HG03565 (cell line): ENCODE data around the gene KIAA0513.

ENCODE experiments used
- ATAC-seq: cut with Tn5 transposase; IDR thresholded peaks from one replicate; pipeline ENCODE4 v1.9.1; 2021; ENCODE audit warnings: mild to moderate bottlenecking, moderate library complexity; ENCODE audit not compliant: unreplicated experiment

Gene KIAA0513

DNA sequence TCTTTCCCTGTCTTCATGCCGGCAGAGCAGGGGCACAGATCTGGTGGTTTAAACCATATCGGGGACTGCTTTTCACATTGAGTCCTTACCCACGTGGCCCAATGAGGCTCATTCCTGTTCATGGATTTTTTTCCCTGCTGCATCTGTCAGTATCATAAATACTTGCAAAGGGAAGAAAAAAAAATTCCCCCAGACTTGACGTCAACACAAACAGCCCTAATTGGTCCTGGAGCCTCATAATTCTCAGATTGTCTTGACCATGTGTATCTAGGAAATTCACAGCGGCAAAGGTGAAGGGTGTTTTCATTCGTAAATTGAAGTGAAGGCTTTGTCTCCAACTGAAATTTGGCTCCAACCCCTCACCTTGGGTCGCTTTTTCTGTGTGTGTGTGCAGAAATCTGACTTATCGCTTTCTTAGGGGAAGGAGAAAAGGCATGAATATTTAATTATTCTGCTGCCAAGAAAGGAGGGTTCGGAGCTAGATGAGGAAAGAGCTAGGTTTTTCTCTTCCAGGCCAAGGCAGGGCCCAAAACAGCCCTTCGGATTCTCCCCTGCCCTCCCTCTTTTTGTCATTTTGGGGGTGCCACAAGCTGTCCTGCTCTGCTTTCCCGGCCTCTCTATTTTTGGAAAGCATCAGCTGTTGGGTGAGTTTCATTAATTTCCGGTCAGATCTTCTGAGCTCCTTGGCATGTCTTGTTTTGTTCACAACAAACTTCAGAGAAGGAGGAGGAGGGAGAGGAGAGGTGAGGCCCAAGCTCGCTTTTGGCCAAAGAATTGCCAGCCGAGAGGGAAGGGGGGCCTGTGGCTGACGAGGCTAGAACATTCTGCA is 102.5 kb downstream of the KIAA0513 start:
- ATAC-seq, result no peak

DNA sequence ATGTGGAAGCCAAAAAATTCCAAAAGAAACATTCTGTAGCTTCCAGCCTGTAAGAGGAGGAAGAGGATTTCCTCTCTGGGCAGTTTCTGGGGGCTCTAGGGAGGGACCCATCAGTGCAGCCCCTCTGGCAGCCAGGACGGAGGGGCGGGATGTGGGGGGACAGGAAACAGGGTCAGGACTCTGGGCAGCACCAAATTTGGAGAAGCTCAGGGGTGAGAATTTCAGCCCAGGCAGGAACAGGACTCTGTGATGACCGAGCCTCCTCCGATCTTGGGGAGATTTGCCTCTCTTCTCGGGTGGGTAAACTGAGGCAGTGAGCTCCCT is 103.1 kb downstream of the KIAA0513 start:
- no peak for ATAC-seq

DNA sequence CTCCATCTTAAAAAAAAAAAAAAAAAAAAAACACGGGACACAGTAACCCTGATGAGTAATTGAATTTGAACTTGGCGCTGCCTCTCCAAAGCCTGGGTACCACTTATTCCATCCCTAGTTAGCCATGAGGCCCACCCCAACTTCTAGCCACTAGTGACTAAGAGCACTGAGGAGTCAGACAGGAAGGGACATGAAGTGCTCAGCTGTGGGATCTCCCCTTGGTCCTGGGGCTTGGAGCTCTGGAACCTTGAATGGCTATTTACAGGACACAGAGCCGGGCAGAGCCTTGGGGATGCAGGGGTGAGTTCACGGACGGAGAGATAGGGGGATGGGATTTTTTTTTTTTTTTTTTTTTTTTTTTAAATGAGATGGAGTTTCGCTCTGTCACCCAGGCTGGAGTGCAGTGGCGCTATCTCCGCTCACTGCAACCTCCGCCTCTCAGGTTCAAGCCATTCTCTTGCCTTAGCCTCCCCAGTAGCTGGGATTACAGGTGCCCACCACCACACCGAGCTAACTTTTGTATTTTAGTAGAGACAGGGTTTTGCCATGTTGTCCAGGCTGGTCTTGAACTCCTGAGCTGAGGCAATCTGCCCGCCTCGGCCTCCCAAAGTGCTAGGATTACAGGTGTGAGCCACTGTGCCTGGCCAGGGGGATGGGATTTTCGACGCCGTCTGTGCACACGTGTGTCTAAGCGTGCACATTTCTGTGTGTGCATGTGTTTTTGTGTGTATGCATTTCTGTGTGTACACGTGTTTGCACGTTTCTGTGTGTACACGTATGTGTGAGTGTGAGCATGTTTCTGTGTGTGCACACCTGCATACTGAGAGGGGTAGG is 105.1 kb downstream of the KIAA0513 start:
- ATAC-seq, result no peak

DNA sequence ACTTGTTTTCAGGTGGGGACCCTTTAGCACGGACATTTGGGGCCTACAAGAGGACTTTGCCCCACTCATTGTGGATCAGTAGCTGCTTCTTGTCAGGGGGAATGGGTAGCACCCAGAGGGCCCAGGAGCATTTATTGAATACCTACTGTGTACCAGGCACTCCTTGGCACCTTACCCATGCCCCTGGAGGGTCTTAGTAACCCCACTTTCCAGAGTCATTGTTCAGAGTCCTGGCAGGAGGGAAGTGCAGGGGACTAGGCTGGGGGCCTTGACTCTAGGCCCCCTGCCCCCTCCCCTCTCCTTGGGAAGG is 105.7 kb downstream of the KIAA0513 start:
- ATAC-seq, result no peak

DNA sequence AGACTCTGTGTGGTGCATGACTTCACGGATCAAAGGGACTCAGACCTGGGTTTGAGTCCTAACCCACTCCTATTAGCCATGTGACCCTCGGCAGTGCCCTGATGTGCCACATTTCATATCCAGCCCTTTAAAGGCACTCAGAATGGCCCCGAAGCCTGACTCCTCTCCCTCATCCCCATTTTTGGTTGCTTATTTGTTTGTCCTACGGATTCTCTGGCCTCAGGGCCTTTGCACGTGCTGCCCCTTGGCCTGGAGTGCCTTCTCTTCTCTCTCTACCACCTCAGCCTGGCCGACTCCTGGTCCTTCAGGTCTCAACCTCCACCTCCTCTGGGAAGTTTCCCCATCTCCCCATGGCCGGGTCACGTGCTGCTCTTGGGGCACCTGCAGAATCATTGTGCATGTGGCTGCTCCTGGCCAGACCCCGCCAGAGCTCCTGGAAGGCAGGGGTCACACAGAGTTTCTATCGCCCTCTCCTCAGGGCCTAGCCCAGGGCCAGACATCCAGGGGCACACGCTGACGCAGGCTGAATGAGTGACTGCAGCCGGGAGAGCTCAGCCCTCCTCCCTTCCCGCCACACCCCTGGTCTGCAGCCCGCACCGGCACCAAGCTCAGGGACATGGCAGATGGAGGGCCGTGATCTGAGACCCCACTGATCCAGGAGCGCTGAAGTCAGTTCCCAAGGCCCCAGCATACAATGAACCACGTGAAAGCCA is 106.6 kb downstream of the KIAA0513 start:
- ATAC-seq, result no peak

DNA sequence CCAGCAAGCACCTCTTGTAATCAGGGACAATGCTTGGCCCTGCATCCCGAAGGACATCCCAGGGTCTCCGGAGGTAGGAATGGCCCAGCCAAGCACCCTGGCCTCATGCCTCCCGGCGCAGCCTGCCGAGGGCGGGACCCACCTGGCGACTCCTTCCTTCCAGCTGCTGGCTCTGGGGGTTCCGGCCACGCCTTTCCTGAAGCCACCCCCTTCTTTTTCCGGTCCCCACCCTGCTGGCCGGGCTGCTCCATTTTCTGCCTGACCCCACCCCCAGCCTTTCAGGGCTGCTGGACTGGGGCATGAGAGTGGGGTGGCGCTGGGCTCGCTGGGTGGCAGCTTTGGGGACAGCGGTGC is 107.2 kb downstream of the KIAA0513 start:
- no peak for ATAC-seq

DNA sequence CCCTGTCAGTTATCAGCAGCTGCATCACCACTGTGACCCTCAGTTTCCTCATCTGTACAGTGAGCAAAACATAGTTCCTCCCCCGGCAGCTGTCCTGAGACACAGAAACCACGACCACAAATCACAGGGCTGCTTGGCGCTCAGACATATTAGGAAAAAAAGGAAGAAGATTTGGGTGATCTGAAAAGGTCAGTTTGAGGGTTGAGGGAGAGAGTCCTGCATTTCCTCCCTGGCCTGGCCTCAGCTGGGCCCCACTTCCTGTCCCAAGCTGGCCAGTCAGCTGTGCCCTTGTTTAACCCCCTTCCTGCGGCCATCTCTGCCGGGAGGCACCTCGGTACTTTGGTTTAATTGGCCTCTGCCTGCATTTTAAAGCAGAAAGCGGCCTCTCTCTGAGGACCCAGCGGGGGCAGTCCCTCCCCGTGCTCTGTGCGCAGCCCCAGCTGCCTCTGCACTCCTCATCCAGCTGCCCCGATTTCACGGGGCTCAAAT is 108.7 kb downstream of the KIAA0513 start:
- ATAC-seq, result no peak

DNA sequence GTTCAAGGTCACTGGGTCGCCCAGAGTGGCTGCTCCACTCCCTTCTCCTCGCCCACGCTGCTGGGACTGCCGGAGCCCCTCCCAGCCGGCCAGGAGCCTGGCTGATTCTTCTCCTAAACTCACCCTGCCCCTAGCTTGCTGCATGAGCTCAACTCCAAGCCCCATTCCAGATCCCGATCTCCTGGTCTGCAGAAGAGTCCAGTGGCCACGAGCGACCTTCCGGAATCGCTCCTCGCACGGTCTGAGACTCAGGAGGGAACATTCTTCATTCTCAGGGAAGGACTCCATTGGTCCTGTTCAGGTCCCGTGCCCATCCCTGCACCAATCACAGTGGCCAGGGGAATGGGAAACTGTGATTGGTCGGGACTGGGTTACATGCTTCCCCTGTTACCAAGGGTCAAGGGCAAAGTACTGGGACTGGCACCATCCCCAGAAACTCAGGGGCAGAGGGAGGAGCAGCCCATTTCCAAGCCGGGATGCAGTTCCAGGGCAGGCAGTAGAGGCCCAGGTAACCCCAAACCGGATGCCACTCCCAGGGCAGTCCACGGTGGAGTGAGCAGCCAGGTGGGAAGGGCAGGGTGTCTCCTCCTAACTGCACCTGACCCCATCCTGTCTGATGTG is 109.2 kb downstream of the KIAA0513 start:
- no peak for ATAC-seq

DNA sequence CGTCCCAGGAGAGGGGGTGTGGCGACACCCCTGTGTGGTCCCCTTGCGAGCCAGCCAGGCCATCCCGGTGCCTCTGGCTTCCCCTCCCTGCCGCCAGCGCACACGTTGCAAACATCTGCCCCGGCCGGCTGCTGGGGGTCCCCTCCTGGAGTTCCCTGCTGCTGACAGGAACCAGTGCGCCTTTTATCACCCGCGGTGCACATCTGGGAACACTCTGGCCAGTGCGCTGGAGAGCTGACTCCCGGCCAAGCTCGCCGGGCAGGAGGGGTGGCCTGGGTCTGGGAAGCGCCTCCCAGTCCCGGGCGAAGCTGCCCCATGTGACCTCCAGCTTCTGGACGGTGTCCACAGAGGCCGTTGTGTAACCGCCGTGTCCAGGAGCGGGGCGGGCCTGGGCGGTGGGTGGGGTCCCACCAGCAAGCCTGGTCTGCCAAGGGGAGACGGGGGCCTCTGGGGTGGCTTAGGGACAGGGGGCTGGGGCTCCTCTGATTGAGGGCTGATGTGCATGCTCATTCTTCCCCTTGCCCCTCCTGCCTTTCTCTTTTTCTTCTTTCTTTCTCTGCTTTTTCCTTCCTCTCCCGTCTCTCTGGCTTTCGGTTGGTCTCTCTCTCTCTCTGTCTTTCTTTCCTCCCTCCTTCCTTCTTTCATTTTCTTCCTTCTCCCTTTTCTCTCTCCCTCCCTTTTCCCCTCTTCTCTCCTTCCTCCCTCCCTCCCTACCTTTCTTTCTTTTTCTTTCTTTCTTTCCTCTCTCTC is 109.9 kb downstream of the KIAA0513 start:
- no peak for ATAC-seq

DNA sequence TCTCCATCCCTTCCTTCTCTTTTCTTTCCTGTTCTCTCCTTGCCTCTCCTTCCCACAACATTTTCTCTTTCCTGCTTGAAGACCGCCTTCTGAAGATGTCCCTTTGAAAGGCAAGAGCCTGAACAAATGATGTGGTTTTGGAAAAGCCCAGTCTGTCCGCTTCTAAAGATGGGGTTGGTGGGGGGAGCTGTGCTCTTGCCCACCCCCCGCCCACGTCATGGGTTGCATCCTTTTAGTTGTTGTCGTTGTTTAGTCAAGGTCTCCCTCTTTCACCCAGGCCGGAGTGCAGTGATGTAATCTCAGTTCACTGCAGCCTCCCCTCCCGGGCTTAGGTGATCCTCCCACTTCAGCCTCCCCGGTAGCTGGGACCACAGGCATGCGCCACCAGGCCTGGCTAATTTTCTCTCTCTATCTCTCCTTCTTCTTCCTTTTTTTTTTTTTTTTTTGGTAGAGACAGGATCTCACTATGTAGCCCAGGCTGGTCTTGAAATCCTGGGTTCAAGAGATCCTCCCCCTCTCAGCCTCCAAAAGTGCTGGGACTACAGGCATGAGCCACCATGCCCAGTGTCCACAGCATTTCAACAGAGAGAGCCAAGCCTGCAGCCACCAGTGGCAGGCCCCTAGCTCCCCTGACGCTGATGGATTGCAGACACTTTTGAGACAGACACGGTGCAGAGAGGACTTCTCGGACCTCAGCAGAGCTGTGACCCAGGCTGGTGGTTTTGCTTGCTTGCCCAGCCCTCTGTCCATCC is 110.7 kb downstream of the KIAA0513 start:
- no peak for ATAC-seq

DNA sequence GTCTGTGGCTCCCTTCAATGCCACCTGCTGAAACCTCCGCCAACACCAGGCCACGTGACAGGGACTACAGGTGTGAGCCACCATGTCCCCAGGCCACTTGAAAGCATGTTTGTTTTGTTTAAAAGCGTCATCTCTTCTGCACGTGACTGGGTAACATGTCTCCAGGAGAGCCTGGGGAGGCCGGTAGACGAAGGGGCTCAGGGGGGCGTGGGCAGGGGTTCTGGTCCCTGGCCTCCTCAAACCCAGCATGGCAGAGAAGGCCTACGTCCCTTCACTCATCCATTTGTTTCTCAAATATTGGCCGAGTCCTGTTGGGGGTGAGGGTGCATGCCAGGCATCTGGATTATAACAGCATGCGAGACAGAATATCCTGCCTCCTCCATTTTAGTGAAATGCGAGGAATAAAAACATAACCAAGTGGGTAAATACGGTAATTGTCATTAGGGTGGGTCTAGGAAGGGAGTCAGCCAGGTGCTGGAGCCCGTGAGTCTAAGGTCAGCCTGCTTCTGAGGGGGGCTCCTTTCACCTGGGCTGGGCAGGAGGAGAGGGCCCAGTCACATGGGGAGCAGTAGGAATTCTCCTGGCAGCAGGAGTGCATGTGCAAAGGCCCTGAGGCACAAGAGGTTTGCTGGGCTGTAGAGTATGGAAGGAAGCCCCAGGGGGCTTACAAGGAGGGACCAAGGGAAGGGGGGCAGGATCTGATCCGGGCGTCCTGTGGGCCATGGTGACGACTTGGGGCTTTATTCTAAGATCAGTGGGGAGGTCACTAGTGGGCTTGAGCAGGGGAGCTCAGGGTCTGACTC is 111.4 kb downstream of the KIAA0513 start:
- no peak for ATAC-seq

DNA sequence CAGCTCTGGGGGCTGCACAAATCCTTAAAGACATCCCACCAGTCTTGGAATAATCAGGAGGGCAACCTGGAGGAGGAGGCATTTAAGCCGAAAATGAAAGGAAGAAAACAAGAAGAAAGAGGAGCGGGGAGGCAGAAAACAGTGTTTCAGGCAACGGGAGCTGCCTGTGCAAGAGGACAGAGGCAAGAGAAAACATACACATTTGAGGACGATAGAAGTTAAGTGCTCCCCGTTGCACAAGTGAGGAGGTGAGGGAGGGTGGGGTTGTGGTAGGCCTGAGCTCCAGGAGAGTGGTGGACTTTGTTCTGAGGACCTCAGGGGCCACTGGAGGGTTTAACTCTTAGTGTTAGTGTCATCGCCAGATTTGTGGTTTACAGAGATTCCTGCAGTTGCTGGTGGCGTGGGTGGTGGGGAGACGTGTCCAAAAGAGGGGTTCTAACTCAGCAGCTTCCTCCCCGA is 112.3 kb downstream of the KIAA0513 start:
- no peak for ATAC-seq

DNA sequence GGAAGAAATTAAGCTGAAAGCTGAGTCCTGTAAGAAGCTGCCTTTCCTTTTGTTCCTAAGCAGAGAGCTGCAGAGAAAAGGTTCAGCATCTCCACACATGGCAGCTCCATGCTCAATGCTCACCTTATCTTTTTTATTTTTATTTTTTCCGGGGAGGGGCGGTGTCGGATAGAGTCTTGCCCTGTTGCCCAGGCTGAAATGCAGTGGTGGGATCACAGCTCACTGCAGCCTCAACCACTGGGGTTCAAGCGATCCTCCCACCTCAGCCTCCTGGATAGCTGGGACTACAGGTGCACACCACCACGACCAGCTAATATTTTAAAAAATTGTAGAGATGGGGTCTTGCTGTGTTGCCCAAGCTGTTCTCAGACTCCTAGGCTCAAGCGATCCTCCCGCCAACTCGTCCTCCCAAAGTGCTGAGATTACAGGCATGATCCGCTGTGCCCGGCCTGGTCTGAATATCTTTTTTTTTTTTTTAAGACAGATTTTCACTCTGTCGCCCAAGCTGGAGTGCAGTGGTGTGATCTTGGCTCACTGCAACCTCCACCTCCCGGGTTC is 112.9 kb downstream of the KIAA0513 start:
- ATAC-seq, result no peak

DNA sequence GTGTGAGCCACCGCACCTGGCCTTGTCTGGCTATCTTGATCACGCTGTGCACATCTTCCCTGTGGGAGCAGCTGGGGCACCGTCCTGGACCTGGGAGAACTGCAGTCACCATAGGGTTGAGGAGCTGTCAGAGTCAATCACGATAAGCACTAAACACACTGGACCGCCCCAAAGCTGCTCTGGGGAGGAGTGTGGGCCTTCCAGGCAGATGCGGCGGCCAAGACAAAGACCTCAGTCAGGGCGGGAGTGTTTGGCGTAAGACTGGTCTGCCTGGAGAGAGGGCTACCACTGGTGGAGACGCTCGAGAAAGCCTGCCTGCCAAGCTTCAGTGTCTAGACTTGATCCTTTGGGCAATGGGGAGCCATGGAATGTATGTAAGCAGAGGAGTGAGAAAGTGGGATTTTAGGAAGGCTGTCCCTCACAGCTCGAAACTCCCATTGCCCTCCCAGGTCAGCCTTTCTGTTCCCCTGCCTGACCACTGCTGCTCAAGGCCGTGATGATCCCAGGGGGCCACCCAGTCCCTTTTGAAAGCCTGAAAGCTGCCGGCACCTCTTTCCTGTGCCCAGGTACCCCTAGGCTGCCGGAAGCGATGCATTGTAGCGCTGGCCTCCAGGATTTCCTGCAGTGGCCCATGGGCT is 114.0 kb downstream of the KIAA0513 start:
- ATAC-seq, result no peak

DNA sequence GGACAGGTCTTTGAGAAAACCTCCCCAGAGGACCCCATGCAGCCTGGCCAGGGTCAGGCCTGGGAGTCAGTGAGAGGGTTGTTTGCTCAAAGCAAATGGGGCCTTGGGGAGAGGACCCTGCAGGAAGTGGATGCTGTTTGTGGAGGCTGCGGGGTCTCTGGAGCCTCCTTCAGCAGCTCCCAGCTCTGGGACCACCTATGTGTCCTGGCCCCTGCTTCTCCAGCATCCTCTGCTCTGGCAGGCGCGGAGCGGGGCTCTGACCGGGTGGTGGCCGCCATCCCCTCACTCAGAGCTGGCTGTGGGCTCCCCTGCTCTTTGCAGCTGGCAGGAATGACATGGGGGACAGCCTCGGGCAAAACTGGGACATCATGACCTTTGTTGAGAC is 114.5 kb downstream of the KIAA0513 start:
- no peak for ATAC-seq

DNA sequence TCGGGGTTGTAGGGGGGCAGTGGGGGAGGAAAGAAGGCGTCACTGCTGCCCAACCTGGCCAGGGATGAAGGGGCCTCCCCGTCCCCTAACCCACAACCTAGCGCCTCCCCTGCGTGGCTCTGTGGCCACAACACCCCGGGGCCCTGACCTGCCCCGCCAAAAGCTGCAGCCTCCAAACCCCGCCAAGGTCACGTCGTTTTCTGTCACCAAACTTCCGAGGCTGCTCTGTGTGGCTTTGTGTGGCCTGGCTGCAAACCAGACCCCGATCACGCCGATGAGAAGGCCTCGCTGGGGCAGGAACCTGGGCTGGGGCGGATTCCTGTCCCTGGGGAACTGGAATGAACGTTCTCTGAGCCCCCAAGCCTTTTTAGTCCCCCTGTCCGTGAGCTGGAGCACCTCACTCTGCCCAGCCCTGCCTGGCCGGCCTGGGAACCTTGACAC is 115.2 kb downstream of the KIAA0513 start:
- no peak for ATAC-seq
